Thyroid gland (tissue), 4 donors: Measurements from ENCODE around the gene MYO10.

Experiments used
- POLR2A ChIP-seq, 2 donors: fragments of 450-650 bp; IDR thresholded peaks; one replicate each; pipeline ENCODE4 v1.6.1; 2017; ENCODE audit warnings: antibody characterized with exemption in 2 of 2, mild to moderate bottlenecking in 2 of 2, moderate library complexity in 1 of 2
- TF ChIP-seq, protein P1 (sequence below), 6 experiments: fragments of 200-600 bp in 3 of 6; fragments of 450-650 bp in 3 of 6; sonication (generic) in 3 of 6; IDR thresholded peaks; one replicate each; pipeline ENCODE4 v1.5.1; 2016 to 2019; ENCODE audit warnings: antibody characterized with exemption in 6 of 6, mild to moderate bottlenecking in 2 of 6, inconsistent platforms in 1 of 6, moderate library complexity in 1 of 6

DNA sequence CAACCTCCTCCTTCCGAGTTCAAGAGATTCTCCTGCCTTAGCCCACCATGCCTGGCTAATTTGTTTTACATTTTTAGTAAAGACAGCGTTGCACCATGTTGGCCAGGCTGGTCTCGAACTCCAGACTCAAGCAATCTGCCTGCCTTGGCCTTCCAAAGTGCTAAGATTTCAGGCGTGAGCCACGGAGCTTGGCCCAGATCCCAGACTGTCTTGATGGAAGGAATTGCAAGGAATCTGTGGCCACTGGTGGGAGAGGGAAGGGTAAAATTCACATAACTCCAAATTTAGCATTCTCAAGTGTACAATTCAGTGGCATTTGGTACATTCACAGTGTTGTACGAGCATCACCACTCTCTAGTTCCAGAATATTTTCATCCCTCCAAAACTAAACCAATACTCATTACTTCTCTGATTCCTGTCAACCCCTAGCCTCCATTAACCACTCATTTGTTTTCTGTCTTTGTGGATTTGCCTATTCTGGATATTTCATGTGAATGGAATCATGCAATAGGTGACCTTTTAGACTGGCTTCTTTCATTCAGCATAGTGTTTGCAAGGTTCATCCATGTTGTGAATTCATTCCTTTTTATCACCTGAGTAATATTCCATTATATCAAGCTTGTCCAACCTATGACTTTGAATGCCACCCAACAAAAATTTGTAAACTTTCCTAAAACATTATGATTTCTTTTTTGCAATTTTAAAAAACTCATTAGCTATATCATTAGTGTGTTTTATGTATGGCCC, 8.9 kb upstream of the MYO10 start:
- TF ChIP-seq, protein P1, sequence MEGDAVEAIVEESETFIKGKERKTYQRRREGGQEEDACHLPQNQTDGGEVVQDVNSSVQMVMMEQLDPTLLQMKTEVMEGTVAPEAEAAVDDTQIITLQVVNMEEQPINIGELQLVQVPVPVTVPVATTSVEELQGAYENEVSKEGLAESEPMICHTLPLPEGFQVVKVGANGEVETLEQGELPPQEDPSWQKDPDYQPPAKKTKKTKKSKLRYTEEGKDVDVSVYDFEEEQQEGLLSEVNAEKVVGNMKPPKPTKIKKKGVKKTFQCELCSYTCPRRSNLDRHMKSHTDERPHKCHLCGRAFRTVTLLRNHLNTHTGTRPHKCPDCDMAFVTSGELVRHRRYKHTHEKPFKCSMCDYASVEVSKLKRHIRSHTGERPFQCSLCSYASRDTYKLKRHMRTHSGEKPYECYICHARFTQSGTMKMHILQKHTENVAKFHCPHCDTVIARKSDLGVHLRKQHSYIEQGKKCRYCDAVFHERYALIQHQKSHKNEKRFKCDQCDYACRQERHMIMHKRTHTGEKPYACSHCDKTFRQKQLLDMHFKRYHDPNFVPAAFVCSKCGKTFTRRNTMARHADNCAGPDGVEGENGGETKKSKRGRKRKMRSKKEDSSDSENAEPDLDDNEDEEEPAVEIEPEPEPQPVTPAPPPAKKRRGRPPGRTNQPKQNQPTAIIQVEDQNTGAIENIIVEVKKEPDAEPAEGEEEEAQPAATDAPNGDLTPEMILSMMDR (IDR thresholded peaks at IDR 0.05), result no peak
- TF ChIP-seq POLR2A (IDR thresholded peaks at IDR 0.05), result no peak
